ENCODE results near the gene BRPF3.
A peak's percentile ranks its signal among the peaks of the same experiment; 100 is the strongest.

Gene BRPF3

GRCh38 chr6:36204068-36204753 is 7.7 kb downstream of the BRPF3 start:
- DNase-seq (ENCODE audit: low read depth), result no peak
- H3K4me3 ChIP-seq (ENCODE audit: low read length), result no peak overlapping the region

GRCh38 chr6:36207155-36207554 is 10.6 kb downstream of the BRPF3 start:
- TF ChIP-seq, protein P1, sequence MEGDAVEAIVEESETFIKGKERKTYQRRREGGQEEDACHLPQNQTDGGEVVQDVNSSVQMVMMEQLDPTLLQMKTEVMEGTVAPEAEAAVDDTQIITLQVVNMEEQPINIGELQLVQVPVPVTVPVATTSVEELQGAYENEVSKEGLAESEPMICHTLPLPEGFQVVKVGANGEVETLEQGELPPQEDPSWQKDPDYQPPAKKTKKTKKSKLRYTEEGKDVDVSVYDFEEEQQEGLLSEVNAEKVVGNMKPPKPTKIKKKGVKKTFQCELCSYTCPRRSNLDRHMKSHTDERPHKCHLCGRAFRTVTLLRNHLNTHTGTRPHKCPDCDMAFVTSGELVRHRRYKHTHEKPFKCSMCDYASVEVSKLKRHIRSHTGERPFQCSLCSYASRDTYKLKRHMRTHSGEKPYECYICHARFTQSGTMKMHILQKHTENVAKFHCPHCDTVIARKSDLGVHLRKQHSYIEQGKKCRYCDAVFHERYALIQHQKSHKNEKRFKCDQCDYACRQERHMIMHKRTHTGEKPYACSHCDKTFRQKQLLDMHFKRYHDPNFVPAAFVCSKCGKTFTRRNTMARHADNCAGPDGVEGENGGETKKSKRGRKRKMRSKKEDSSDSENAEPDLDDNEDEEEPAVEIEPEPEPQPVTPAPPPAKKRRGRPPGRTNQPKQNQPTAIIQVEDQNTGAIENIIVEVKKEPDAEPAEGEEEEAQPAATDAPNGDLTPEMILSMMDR (IDR thresholded peaks at IDR 0.05; ENCODE audit: insufficient read depth, low read depth, low read length, missing control alignments), result no peak

More at GRCh38 chr6:36204068-36204753, 7.7 kb downstream of the BRPF3 start:
- TF ChIP-seq, protein P1 (IDR thresholded peaks at IDR 0.05; ENCODE audit: insufficient read depth, low read depth, low read length, missing control alignments), result no peak

DNA sequence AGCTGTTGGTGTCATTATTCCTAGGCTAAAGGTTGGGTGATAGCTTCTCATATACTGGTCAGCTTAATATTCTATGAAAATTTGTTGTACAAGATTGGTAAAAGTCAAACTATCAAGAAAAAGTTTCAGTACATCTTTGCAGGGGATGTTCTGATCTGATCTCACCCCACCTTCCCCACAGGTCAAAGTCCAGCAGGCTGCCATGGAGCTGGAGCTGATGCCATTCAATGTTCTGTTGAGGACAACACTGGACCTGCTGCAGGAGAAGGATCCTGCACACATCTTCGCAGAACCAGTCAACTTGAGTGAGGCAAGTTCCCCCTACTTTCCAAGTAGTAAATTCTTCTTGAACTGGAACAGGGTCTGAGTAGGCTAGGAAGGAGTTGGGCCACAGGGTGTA is 13.1 kb downstream of the BRPF3 start:
- TF ChIP-seq, protein P1 (IDR thresholded peaks at IDR 0.05; ENCODE audit: insufficient read depth, low read depth, low read length, missing control alignments), result no peak
- H3K4me3 ChIP-seq (ENCODE audit: low read length), result no peak overlapping the region
- DNase-seq (ENCODE audit: low read depth), result no peak

More at GRCh38 chr6:36207155-36207554, 10.6 kb downstream of the BRPF3 start:
- DNase-seq (ENCODE audit: low read depth), result no peak
- no peak overlapping the region for H3K4me3 ChIP-seq (ENCODE audit: low read length)

DNA sequence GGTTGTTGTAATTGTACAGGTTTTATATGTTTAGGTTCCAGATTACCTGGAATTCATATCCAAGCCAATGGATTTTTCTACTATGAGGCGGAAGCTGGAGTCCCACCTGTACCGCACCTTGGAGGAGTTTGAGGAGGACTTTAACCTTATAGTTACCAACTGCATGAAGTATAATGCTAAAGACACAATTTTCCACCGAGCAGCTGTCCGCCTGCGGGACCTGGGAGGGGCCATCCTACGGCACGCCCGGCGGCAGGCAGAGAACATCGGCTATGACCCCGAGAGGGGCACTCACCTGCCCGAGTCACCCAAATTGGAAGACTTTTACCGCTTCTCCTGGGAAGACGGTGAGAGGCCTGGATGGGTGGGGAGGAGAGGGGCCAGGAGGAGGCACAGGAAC is 13.6 kb downstream of the BRPF3 start:
- DNase-seq (ENCODE audit: low read depth), result no peak

DNA sequence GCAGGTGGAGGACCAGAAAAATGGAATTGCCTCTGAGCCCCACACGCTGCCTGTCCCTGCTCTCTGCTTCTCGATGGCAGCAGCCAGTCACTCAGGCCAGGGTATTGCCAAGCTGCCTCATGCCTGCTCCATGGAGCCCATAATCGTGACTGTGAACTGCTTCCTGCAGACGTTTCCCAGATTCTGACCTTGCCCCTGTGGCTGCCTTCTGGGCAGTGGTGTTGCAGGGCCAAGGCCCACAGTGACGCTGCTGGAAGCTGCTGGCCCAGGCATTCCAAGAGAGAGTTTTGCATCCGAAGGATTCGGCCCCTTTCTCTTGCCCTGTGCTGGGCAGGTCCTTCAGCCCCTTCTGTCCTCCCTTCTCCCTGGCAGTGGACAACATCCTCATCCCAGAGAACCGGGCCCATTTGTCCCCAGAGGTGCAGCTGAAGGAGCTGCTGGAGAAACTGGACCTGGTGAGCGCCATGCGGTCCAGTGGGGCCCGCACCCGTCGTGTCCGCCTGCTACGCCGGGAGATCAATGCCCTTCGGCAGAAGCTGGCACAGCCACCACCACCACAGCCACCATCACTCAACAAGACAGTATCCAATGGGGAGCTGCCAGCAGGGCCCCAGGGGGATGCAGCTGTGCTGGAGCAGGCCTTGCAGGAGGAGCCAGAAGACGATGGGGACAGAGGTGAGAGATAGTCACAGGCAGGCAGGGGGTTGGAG is 14.5 kb downstream of the BRPF3 start:
- H3K4me3 ChIP-seq (ENCODE audit: low read length), result no peak overlapping the region
- TF ChIP-seq, protein P1 (IDR thresholded peaks at IDR 0.05; ENCODE audit: insufficient read depth, low read depth, low read length, missing control alignments), result no peak
- no peak for DNase-seq (ENCODE audit: low read depth)

More for the DNA sequence above, 13.6 kb downstream of the BRPF3 start:
- H3K4me3 ChIP-seq (ENCODE audit: low read length), result no peak overlapping the region
- TF ChIP-seq, protein P1 (IDR thresholded peaks at IDR 0.05; ENCODE audit: insufficient read depth, low read depth, low read length, missing control alignments), result no peak

GRCh38 chr6:36216559-36216958 is 20.0 kb downstream of the BRPF3 start:
- DNase-seq (ENCODE audit: low read depth), result peak; percentile 16
- no peak overlapping the region for H3K4me3 ChIP-seq (ENCODE audit: low read length)
- TF ChIP-seq, protein P1 (IDR thresholded peaks at IDR 0.05; ENCODE audit: insufficient read depth, low read depth, low read length, missing control alignments), result no peak

Measured in epithelial cell of esophagus (primary cell).